ENCODE results near the gene TAGAP. TPM values are rescaled to one million over a fixed set of nuclear protein-coding genes. Genes with fewer than 3 reads are reported as not detected.

TAGAP gene
- total and polyA plus RNA-seq, 7 donors, result 0.06 to 1.2 (median 0.42) TPM

DNA sequence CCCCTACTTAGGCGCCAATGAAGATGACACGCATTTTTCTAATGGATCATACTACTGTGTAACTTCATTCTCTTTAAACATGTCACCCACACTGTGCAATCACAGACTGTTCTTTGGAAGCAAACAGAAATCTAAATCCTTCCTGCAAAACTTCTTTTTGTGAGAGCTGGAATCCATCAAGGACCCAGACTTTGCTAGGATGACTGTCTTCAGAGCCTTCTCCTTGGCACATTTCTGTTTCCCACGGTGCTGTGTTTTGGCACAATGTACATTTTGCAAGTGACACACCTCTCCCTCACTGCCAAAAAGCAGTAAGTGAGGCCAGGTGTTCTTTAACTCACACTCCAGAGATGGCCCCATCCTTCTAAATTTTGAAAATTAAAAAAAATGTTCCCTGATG is 21.7 kb upstream of the TAGAP start:
- intact Hi-C loops (cut with DNase I), result loop anchor here in 1 of 2 donors (1.0 kb wide), 1 partner anchor 46 kb away; no protein-coding TSS in a partner anchor
- 36 to 58% (median 43%) methylated on average over 3 of the region's 3 CpGs for WGBS, 3 donors
- no peaks in the 10 kb centered on the region for H3K9me3 ChIP-seq
- H3K4me3 ChIP-seq, result no peak overlapping the region
- TF ChIP-seq, protein P1, sequence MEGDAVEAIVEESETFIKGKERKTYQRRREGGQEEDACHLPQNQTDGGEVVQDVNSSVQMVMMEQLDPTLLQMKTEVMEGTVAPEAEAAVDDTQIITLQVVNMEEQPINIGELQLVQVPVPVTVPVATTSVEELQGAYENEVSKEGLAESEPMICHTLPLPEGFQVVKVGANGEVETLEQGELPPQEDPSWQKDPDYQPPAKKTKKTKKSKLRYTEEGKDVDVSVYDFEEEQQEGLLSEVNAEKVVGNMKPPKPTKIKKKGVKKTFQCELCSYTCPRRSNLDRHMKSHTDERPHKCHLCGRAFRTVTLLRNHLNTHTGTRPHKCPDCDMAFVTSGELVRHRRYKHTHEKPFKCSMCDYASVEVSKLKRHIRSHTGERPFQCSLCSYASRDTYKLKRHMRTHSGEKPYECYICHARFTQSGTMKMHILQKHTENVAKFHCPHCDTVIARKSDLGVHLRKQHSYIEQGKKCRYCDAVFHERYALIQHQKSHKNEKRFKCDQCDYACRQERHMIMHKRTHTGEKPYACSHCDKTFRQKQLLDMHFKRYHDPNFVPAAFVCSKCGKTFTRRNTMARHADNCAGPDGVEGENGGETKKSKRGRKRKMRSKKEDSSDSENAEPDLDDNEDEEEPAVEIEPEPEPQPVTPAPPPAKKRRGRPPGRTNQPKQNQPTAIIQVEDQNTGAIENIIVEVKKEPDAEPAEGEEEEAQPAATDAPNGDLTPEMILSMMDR (IDR thresholded peaks at IDR 0.05), result no peak
- H3K27me3 ChIP-seq (ENCODE audit: insufficient read depth in 3 of 3, low read length in 2 of 3), result no peaks in the 10 kb centered on the region
- H3K4me1 ChIP-seq, result no peaks in the 10 kb centered on the region
- no peaks in the 10 kb centered on the region for H3K36me3 ChIP-seq (ENCODE audit: insufficient read depth in 1 of 2, low read depth in 1 of 2)
- H3K27ac ChIP-seq, result no peak overlapping the region
- DNase-seq (no peak), ATAC-seq (no peak)

- Histone ChIP-seq H3K4me3 (no peak overlapping the region), H3K9me3 (no peaks in the 10 kb centered on the region), H3K27ac (no peak overlapping the region), H3K4me1 (no peaks in the 10 kb centered on the region), H3K27me3 (ENCODE audit: insufficient read depth in 3 of 3, low read length in 2 of 3) (no peaks in the 10 kb centered on the region), H3K36me3 (ENCODE audit: insufficient read depth in 1 of 2, low read depth in 1 of 2) (no peaks in the 10 kb centered on the region)
- TF ChIP-seq, protein P1 (IDR thresholded peaks at IDR 0.05), result no peak
- ATAC-seq (no peak), DNase-seq (no peak)
- intact Hi-C loops (cut with DNase I), result loop anchor here in 1 of 2 donors (1.0 kb wide), 1 partner anchor 46 kb away; no protein-coding TSS in a partner anchor
- WGBS, 3 donors, result 77 to 86% (median 83%) methylated on average over 3 of the region's 3 CpGs
Measured at GRCh38 chr6:159065759-159066329, 21.1 kb upstream of the TAGAP start.

DNA sequence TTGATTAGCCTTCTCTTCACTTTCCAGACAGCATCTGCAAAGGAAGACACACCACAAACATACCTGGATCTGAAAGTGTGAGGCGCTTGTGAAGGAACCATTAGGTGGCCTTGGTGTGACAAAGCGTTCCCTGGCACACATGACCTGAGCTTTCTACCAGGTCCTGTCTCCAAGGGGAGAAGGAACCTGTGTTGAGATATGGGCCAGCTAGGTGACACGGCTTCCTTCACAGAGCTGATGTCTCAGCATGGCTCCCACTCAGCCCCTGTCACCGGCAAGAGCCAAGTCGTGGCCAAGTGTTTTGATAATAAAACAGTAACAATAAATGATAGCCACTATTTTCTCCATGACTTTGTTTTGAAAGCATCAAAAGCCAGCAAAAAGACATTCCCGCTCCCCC is 20.3 kb upstream of the TAGAP start:
- Histone ChIP-seq H3K36me3 (ENCODE audit: insufficient read depth in 1 of 2, low read depth in 1 of 2) (no peaks in the 10 kb centered on the region), H3K27me3 (ENCODE audit: insufficient read depth in 3 of 3, low read length in 2 of 3) (no peaks in the 10 kb centered on the region), H3K4me1 (no peaks in the 10 kb centered on the region), H3K9me3 (no peaks in the 10 kb centered on the region), H3K27ac (no peak overlapping the region), H3K4me3 (no peak overlapping the region)
- WGBS, 3 donors, result 89 to 93% (median 92%) methylated on average over 6 of the region's 6 CpGs
- intact Hi-C loops (cut with DNase I), result no loop called here
- DNase-seq (no peak), ATAC-seq (no peak)
- TF ChIP-seq, protein P1 (IDR thresholded peaks at IDR 0.05), result no peak

GRCh38 chr6:159064477-159064876 is 19.7 kb upstream of the TAGAP start:
- DNase-seq (no peak), ATAC-seq (no peak)
- Histone ChIP-seq H3K4me1 (no peaks in the 10 kb centered on the region), H3K27me3 (ENCODE audit: insufficient read depth in 3 of 3, low read length in 2 of 3) (no peaks in the 10 kb centered on the region), H3K9me3 (no peaks in the 10 kb centered on the region), H3K27ac (no peak overlapping the region), H3K4me3 (no peak overlapping the region), H3K36me3 (ENCODE audit: insufficient read depth in 1 of 2, low read depth in 1 of 2) (no peaks in the 10 kb centered on the region)
- TF ChIP-seq, protein P1 (IDR thresholded peaks at IDR 0.05), result no peak
- 73 to 77% (median 76%) methylated on average over 8 of the region's 8 CpGs for WGBS, 3 donors
- intact Hi-C loops (cut with DNase I), result no loop called here

- Histone ChIP-seq H3K27me3 (ENCODE audit: insufficient read depth in 3 of 3, low read length in 2 of 3) (no peaks in the 10 kb centered on the region), H3K27ac (no peak overlapping the region), H3K9me3 (no peaks in the 10 kb centered on the region), H3K36me3 (ENCODE audit: insufficient read depth in 1 of 2, low read depth in 1 of 2) (no peaks in the 10 kb centered on the region), H3K4me3 (no peak overlapping the region), H3K4me1 (no peaks in the 10 kb centered on the region)
- intact Hi-C loops (cut with DNase I), result no loop called here
- ATAC-seq, result no peak
- TF ChIP-seq, protein P1 (IDR thresholded peaks at IDR 0.05), result no peak
- WGBS, 3 donors, result 82 to 92% (median 87%) methylated on average over 6 of the region's 6 CpGs
- no peak for DNase-seq
Measured at GRCh38 chr6:159063549-159063948, 18.8 kb upstream of the TAGAP start.

All from psoas muscle (tissue), 8 donors.